MCF 10A (cell line): ENCODE measurements around the gene DPT. TPM values are rescaled to one million over a fixed set of nuclear protein-coding genes. Genes with fewer than 3 reads are reported as not detected.
A peak's percentile ranks its signal among the peaks of the same experiment; 100 is the strongest.

Experiments used
- BruUV-seq: library from RNA; stranded (reverse); fragments of 400-500 nt; replicated peaks from 2 replicates; lab custom pipeline; 2021; lab: Mats Ljungman, UMichigan
- CTCF ChIA-PET: fragments of 300-600 bp; sonication (Branson Sonifier 250); formaldehyde crosslinking; extraction: SDS; loops from one replicate; lab custom pipeline; 2021; ENCODE audit warnings: antibody characterized with exemption, inconsistent platforms; lab: Yijun Ruan, JAX
- POLR2A ChIA-PET: fragments of 300-600, 350-650 bp; sonication (Branson Sonifier 250); formaldehyde crosslinking; extraction: SDS; loops from one replicate; lab custom pipeline; 2020; ENCODE audit warnings: antibody characterized with exemption, inconsistent platforms; lab: Yijun Ruan, JAX
- DNase-seq: peaks from one replicate; pipeline ENCODE4 v3.0.0-alpha.2; 2018; ENCODE audit not compliant: unreplicated experiment
- H3K27ac Mint-ChIP-seq: one replicate; pipeline ENCODE4 v1.8.0; 2022; ENCODE audit warnings: mild to moderate bottlenecking, low read depth, mixed read lengths; ENCODE audit not compliant: unreplicated experiment
- H3K27me3 Mint-ChIP-seq: one replicate; pipeline ENCODE4 v1.8.0; 2022; ENCODE audit warnings: mixed read lengths; ENCODE audit not compliant: insufficient read depth, unreplicated experiment
- H3K36me3 Mint-ChIP-seq: one replicate; pipeline ENCODE4 v1.8.0; 2022; ENCODE audit warnings: mild to moderate bottlenecking, moderate library complexity, mixed read lengths; ENCODE audit not compliant: insufficient read depth, unreplicated experiment
- H3K4me1 Mint-ChIP-seq: one replicate; pipeline ENCODE4 v1.8.0; 2022; ENCODE audit warnings: mixed read lengths; ENCODE audit not compliant: insufficient read depth, unreplicated experiment
- H3K4me3 Mint-ChIP-seq: one replicate; pipeline ENCODE4 v1.8.0; 2022; ENCODE audit warnings: mild to moderate bottlenecking, moderate library complexity, mixed read lengths; ENCODE audit not compliant: unreplicated experiment
- H3K9me3 Mint-ChIP-seq: one replicate; pipeline ENCODE4 v1.8.0; 2022; ENCODE audit warnings: mixed read lengths; ENCODE audit not compliant: unreplicated experiment
- CTCF ChIP-seq: fragments of 200-600 bp; IDR thresholded peaks from one replicate; pipeline ENCODE4 v1.8.0; 2022; ENCODE audit warnings: antibody characterized with exemption, mild to moderate bottlenecking; ENCODE audit not compliant: unreplicated experiment
- intact Hi-C: fragments of 100-400 bp; cut with micrococcal nuclease; formaldehyde crosslinking; loops from 2 replicates; pipeline ENCODE4 v1.14.1; 2022
- total RNA-seq: library from RNA; stranded (reverse); gene quantifications from 2 replicates; pipeline ENCODE4 v1.2.3, GENCODE V29; 2022

DPT gene
- total RNA-seq, 1 experiment from 2014 or later, result 1.9 TPM

GRCh38 chr1:168719306-168720111 is 9.5 kb downstream of the DPT start:
- Mint-ChIP-seq H3K9me3 (no peaks in the 10 kb centered on the region), H3K27me3 (no peaks in the 10 kb centered on the region), H3K4me1 (peaks cover 24% of the 10 kb centered on the region), H3K4me3 (no peak overlapping the region), H3K36me3 (no peaks in the 10 kb centered on the region), H3K27ac (peak overlapping the region; percentile 83)
- no TSS peak for BruUV-seq
- no peak for TF ChIP-seq CTCF
- intact Hi-C loops, result loop anchor here (1.0 to 10.0 kb wide), 2 partner anchors 9 to 645 kb away; partner anchors contain the start of genes BLZF1 and NME7
- ChIA-PET POLR2A (interaction anchor here (0.7 to 3.2 kb wide), 13 partner anchors 8 to 641 kb away, joined by 3 to 17 read pairs (median 3); no protein-coding TSS in a partner anchor), CTCF (interaction anchor here (0.5 to 3.2 kb wide), 23 partner anchors 9 to 767 kb away, joined by 3 to 24 read pairs (median 3); partner anchors contain the start of gene DPT)
- DNase-seq, result peak; percentile 96

DNA sequence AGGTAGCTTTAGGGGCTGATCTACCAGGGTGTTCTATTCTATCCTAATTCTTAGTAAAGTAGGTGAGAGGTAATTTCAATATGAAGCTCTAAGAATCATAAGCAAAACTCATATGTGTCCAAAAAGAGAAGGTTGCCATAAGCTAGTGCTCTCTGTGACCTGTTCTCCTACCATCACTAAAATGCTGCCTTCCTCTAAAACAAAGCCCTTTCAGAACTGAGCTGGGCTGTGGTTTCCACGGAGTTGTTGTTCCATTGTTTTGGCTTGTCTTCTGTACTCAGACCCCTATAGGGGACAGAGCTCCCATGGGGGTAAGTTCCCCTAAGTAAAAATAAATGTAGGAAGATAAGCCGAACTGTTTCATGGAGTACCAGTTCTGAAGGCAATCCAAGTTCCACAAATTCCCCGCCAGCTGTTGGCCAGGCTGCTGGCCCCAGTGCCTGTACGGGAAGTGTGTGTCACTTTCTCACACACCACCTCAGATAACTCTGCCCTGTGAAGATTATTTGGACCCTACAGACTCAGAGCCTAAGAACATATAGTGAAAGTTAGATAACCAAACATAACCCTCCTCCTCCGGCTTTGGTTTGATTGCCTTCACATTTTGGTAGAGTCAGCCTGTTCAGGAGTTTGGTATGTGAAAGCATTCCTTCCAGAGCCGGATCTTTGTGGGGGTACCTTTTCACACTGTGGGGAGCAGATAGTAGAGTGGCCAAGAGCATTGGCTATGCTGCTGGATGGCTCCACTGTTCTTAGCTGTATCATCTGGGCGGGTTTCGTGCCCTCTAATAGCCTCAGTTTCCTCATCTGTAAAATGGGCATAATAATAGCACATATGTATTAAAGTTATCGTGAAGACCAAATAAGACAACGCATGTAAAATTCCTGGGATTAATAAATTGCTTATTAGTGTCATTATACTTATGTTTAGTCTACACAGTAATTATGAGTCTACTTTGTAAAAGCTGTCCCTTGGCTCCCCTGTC is 10.8 kb downstream of the DPT start:
- no peaks in the 10 kb centered on the region for H3K9me3 Mint-ChIP-seq
- ChIA-PET CTCF (interaction anchor here (0.5 to 3.2 kb wide), 15 partner anchors 8 to 630 kb away, joined by 3 to 24 read pairs (median 4); partner anchors contain the start of gene DPT), POLR2A (interaction anchor here (0.7 to 3.2 kb wide), 8 partner anchors 9 to 82 kb away, joined by 3 to 17 read pairs (median 4); no protein-coding TSS in a partner anchor)
- H3K4me3 Mint-ChIP-seq, result no peak overlapping the region
- no peaks in the 10 kb centered on the region for H3K27me3 Mint-ChIP-seq
- H3K27ac Mint-ChIP-seq, result no peak overlapping the region
- intact Hi-C loops, result loop anchor here (10.0 kb wide), 1 partner anchor 647 kb away; the partner anchor contains the start of genes BLZF1 and NME7
- no peaks in the 10 kb centered on the region for H3K36me3 Mint-ChIP-seq
- DNase-seq, result no peak
- peaks cover 30% of the 10 kb centered on the region for H3K4me1 Mint-ChIP-seq
- no TSS peak for BruUV-seq
- no peak for TF ChIP-seq CTCF

GRCh38 chr1:168714012-168714411 is 15.0 kb downstream of the DPT start:
- DNase-seq, result peak; percentile 58
- intact Hi-C loops, result loop anchor here (10.0 kb wide), 1 partner anchor 651 kb away; the partner anchor contains the start of genes BLZF1 and NME7
- no TSS peak for BruUV-seq
- no peak for TF ChIP-seq CTCF
- Mint-ChIP-seq H3K27ac (no peak overlapping the region), H3K9me3 (no peaks in the 10 kb centered on the region), H3K4me1 (peaks cover 37% of the 10 kb centered on the region), H3K36me3 (no peaks in the 10 kb centered on the region), H3K4me3 (no peak overlapping the region), H3K27me3 (no peaks in the 10 kb centered on the region)
- ChIA-PET POLR2A (no interaction called here), CTCF (interaction anchor here (1.0 kb wide), 1 partner anchor 371 kb away, joined by 6 read pairs; no protein-coding TSS in a partner anchor)
